ENCODE measurements around the gene IL21R.
"Not testable (repeated sequence)": the region's sequence is repeated elsewhere in the genome, so short reads cannot be mapped to it uniquely, and the experiment has no call there.

The IL21R gene

GRCh38 chr16:27435146-27435545, 33.2 kb downstream of the IL21R start:
- in situ Hi-C loops (cut with MboI; ENCODE audit: low pct_unique_long_range_greater_than_20kb, low sequenced_read_pairs); DNase-seq: not testable (repeated sequence)

GRCh38 chr16:27436065-27436464, 34.1 kb downstream of the IL21R start:
- in situ Hi-C loops (cut with MboI; ENCODE audit: low pct_unique_long_range_greater_than_20kb, low sequenced_read_pairs), result no loop called here
- no peak for DNase-seq

- in situ Hi-C loops (cut with MboI; ENCODE audit: low pct_unique_long_range_greater_than_20kb, low sequenced_read_pairs), result no loop called here
- DNase-seq, result no peak
Measured at GRCh38 chr16:27436921-27437650, 35.1 kb downstream of the IL21R start.

GRCh38 chr16:27437946-27438345, 36.0 kb downstream of the IL21R start:
- in situ Hi-C loops (cut with MboI; ENCODE audit: low pct_unique_long_range_greater_than_20kb, low sequenced_read_pairs), result no loop called here
- no peak for DNase-seq

GRCh38 chr16:27439271-27440018, 37.5 kb downstream of the IL21R start:
- in situ Hi-C loops (cut with MboI; ENCODE audit: low pct_unique_long_range_greater_than_20kb, low sequenced_read_pairs), result loop anchor here (10.0 kb wide), 1 partner anchor 55 kb away; no protein-coding TSS in a partner anchor
- no peak for DNase-seq

- DNase-seq, result no peak
- in situ Hi-C loops (cut with MboI; ENCODE audit: low pct_unique_long_range_greater_than_20kb, low sequenced_read_pairs), result loop anchor here (10.0 kb wide), 1 partner anchor 56 kb away; no protein-coding TSS in a partner anchor
Measured at GRCh38 chr16:27441276-27441675, 39.3 kb downstream of the IL21R start.

- DNase-seq, result no peak
- in situ Hi-C loops (cut with MboI; ENCODE audit: low pct_unique_long_range_greater_than_20kb, low sequenced_read_pairs), result loop anchor here (10.0 kb wide), 1 partner anchor 57 kb away; no protein-coding TSS in a partner anchor
Measured at GRCh38 chr16:27441998-27442397, 40.0 kb downstream of the IL21R start.

GRCh38 chr16:27444015-27444414, 42.0 kb downstream of the IL21R start:
- in situ Hi-C loops (cut with MboI; ENCODE audit: low pct_unique_long_range_greater_than_20kb, low sequenced_read_pairs), result loop anchor here (10.0 kb wide), 1 partner anchor 59 kb away; no protein-coding TSS in a partner anchor
- no peak for DNase-seq

- in situ Hi-C loops (cut with MboI; ENCODE audit: low pct_unique_long_range_greater_than_20kb, low sequenced_read_pairs), result loop anchor here (10.0 kb wide), 1 partner anchor 60 kb away; no protein-coding TSS in a partner anchor
- no peak for DNase-seq
Measured at GRCh38 chr16:27444470-27444869, 42.5 kb downstream of the IL21R start.

- in situ Hi-C loops (cut with MboI; ENCODE audit: low pct_unique_long_range_greater_than_20kb, low sequenced_read_pairs), result loop anchor here (10.0 kb wide), 1 partner anchor 61 kb away; no protein-coding TSS in a partner anchor
Measured at GRCh38 chr16:27445502-27446175, 43.7 kb downstream of the IL21R start.

GRCh38 chr16:27446721-27447120, 44.7 kb downstream of the IL21R start:
- DNase-seq, result no peak
- in situ Hi-C loops (cut with MboI; ENCODE audit: low pct_unique_long_range_greater_than_20kb, low sequenced_read_pairs), result loop anchor here (10.0 kb wide), 1 partner anchor 62 kb away; no protein-coding TSS in a partner anchor

More at GRCh38 chr16:27445502-27446175, 43.7 kb downstream of the IL21R start:
- DNase-seq, result no peak

GRCh38 chr16:27447301-27447700, 45.3 kb downstream of the IL21R start:
- in situ Hi-C loops (cut with MboI; ENCODE audit: low pct_unique_long_range_greater_than_20kb, low sequenced_read_pairs), result loop anchor here (10.0 kb wide), 1 partner anchor 62 kb away; no protein-coding TSS in a partner anchor
- DNase-seq, result no peak

- in situ Hi-C loops (cut with MboI; ENCODE audit: low pct_unique_long_range_greater_than_20kb, low sequenced_read_pairs), result loop anchor here (10.0 kb wide), 1 partner anchor 64 kb away; no protein-coding TSS in a partner anchor
- no peak for DNase-seq
Measured at GRCh38 chr16:27448532-27449433, 46.8 kb downstream of the IL21R start.

GRCh38 chr16:27449434-27450195, 47.6 kb downstream of the IL21R start:
- DNase-seq, result peak; percentile 47
- in situ Hi-C loops (cut with MboI; ENCODE audit: low pct_unique_long_range_greater_than_20kb, low sequenced_read_pairs), result loop anchor here (10.0 kb wide), 1 partner anchor 65 kb away; no protein-coding TSS in a partner anchor

- DNase-seq, result no peak
- in situ Hi-C loops (cut with MboI; ENCODE audit: low pct_unique_long_range_greater_than_20kb, low sequenced_read_pairs), result no loop called here
Measured at GRCh38 chr16:27450196-27450549, 48.2 kb downstream of the IL21R start.

- DNase-seq, result no peak
- in situ Hi-C loops (cut with MboI; ENCODE audit: low pct_unique_long_range_greater_than_20kb, low sequenced_read_pairs), result no loop called here
Measured at GRCh38 chr16:27452569-27453493, 50.9 kb downstream of the IL21R start.

- in situ Hi-C loops (cut with MboI; ENCODE audit: low pct_unique_long_range_greater_than_20kb, low sequenced_read_pairs), result no loop called here
- DNase-seq, result no peak
Measured at GRCh38 chr16:27453494-27453825, 51.5 kb downstream of the IL21R start.

Data from KBM-7 (cell line).